H1 (cell line): ENCODE measurements around the gene RECK.

Source experiments
- CHD2 ChIP-seq: IDR thresholded peaks from 2 replicates; pipeline ENCODE4 v1.6.1; 2012; ENCODE audit warnings: low read length, improper control_type of control experiment
- POLR2A ChIP-seq, 2 experiments: IDR thresholded peaks; 1 replicate in 1 of 2; 2 replicates in 1 of 2; pipeline ENCODE4 v1.6.1; 2011; ENCODE audit warnings: low read depth in 2 of 2, low read length in 2 of 2, mild to moderate bottlenecking in 2 of 2; ENCODE audit errors: control extremely low read depth in 1 of 2
- RAD21 ChIP-seq, 2 experiments: IDR thresholded peaks in 1 of 2; conservative IDR thresholded peaks in 1 of 2; 2 replicates each; pipeline ENCODE4 v1.6.1; 2011; ENCODE audit warnings: low read depth in 2 of 2, low read length in 2 of 2, improper control_type of control experiment in 1 of 2, inconsistent platforms in 1 of 2, mild to moderate bottlenecking in 1 of 2, moderate library complexity in 1 of 2
- RNF2 ChIP-seq: fragments of 200-900, 300-1000 bp; sonication (generic); IDR thresholded peaks from 2 replicates; pipeline ENCODE4 v1.7.1; 2016; ENCODE audit warnings: borderline replicate concordance, low read depth, mild to moderate bottlenecking, antibody characterized with exemption, low read length; ENCODE audit not compliant: poor library complexity, severe bottlenecking; ENCODE audit errors: missing control alignments

GRCh38 chr9:36119476-36119875, 82.8 kb downstream of the RECK start:
- TF ChIP-seq RNF2 = no peak
- no peak for TF ChIP-seq POLR2A (IDR thresholded peaks at IDR 0.05; ENCODE audit: control extremely low read depth in 1 of 2, low read depth in 2 of 2, low read length in 2 of 2)
- no peak for TF ChIP-seq CHD2
- no peak for TF ChIP-seq RAD21 (IDR thresholded peaks at IDR 0.05 in 1 of 2, conservative IDR thresholded peaks at IDR 0.05 in 1 of 2; ENCODE audit: low read depth in 2 of 2, low read length in 2 of 2)
